HEK293 (cell line): ENCODE data around the gene KCNC1.

Experiments used
- TRIM28 ChIP-seq: IDR thresholded peaks from 2 replicates; pipeline ENCODE4 v1.6.1; 2011; ENCODE audit warnings: low read length, control low read depth, borderline replicate concordance
- ZBTB8A ChIP-seq: fragments of 450-650 bp; formaldehyde crosslinking; IDR thresholded peaks from 2 replicates; pipeline ENCODE4 v1.5.1; 2016; ENCODE audit warnings: missing biosample characterization, missing genetic modification characterization
- ZNF24 ChIP-seq: fragments of 450-650 bp; formaldehyde crosslinking; IDR thresholded peaks from 2 replicates; pipeline ENCODE4 v1.5.1; 2016; ENCODE audit warnings: missing biosample characterization, missing genetic modification characterization
- ZNF623 ChIP-seq: fragments of 450-650 bp; formaldehyde crosslinking; IDR thresholded peaks from 2 replicates; pipeline ENCODE4 v1.5.1; 2016; ENCODE audit warnings: missing biosample characterization, missing genetic modification characterization
- ZNF626 ChIP-seq: fragments of 450-650 bp; sonication (Bioruptor Pico); formaldehyde crosslinking; IDR thresholded peaks from 2 replicates; pipeline ENCODE4 v1.5.1; 2018; ENCODE audit warnings: missing biosample characterization, missing genetic modification characterization, inconsistent platforms
- ZNF707 ChIP-seq: fragments of 450-650 bp; formaldehyde crosslinking; IDR thresholded peaks from 2 replicates; pipeline ENCODE4 v1.5.1; 2016; ENCODE audit warnings: missing biosample characterization, missing genetic modification characterization
- ZNF768 ChIP-seq: fragments of 450-650 bp; formaldehyde crosslinking; IDR thresholded peaks from 2 replicates; pipeline ENCODE4 v1.5.1; 2018; ENCODE audit warnings: missing biosample characterization, mild to moderate bottlenecking, missing genetic modification characterization
- ZNF777 ChIP-seq: fragments of 450-650 bp; formaldehyde crosslinking; IDR thresholded peaks from 2 replicates; pipeline ENCODE4 v1.5.1; 2017; ENCODE audit warnings: missing biosample characterization, missing genetic modification characterization, borderline replicate concordance
- ZNF792 ChIP-seq: fragments of 450-650 bp; formaldehyde crosslinking; IDR thresholded peaks from 2 replicates; pipeline ENCODE4 v1.5.1; 2016; ENCODE audit warnings: missing biosample characterization, missing genetic modification characterization
- ZNF843 ChIP-seq: fragments of 450-650 bp; formaldehyde crosslinking; IDR thresholded peaks from 2 replicates; pipeline ENCODE4 v1.5.1; 2016; ENCODE audit warnings: missing biosample characterization, missing genetic modification characterization
- TF ChIP-seq, protein P1 (sequence below): fragments of 450-650 bp; formaldehyde crosslinking; optimal IDR thresholded peaks from 2 replicates; pipeline ENCODE3; 2016; ENCODE audit warnings: missing biosample characterization, mild to moderate bottlenecking, missing genetic modification characterization
- TF ChIP-seq, protein P2 (sequence below): fragments of 450-650 bp; formaldehyde crosslinking; IDR thresholded peaks from 2 replicates; pipeline ENCODE4 v1.5.1; 2016; ENCODE audit warnings: missing biosample characterization, missing genetic modification characterization
- TF ChIP-seq, protein P3 (sequence below): fragments of 450-650 bp; formaldehyde crosslinking; IDR thresholded peaks from 2 replicates; pipeline ENCODE4 v1.5.1; 2016; ENCODE audit warnings: missing biosample characterization, missing genetic modification characterization
- TF ChIP-seq, protein P4 (sequence below): fragments of 450-650 bp; formaldehyde crosslinking; IDR thresholded peaks from 2 replicates; pipeline ENCODE4 v1.5.1; 2016; ENCODE audit warnings: missing biosample characterization, missing genetic modification characterization, borderline replicate concordance

DNA sequence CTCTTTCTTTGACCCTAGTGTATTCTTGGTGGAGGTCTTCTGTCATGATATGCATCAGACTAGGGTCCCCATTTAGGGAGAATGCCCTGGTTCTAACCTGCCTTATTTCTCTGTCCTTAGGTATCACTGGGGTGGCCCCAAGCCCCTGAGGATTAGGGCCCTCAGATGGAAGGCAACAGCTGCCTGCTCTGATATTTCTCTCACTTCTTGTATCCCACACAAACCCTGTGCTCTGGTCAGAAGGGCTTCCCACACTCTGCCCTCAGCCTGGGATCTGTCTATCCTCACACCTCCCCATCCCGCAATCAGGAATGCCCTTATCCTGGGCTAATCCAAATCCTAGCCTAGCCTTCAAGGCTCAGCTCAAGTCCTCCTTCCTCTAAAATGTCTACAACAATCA lies 75.5 kb downstream of the KCNC1 start:
- TF ChIP-seq, protein P1, sequence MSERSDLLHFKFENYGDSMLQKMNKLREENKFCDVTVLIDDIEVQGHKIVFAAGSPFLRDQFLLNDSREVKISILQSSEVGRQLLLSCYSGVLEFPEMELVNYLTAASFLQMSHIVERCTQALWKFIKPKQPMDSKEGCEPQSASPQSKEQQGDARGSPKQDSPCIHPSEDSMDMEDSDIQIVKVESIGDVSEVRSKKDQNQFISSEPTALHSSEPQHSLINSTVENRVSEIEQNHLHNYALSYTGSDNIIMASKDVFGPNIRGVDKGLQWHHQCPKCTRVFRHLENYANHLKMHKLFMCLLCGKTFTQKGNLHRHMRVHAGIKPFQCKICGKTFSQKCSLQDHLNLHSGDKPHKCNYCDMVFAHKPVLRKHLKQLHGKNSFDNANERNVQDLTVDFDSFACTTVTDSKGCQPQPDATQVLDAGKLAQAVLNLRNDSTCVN (tag by site-specific recombination): no peak
- TF ChIP-seq, protein P2, sequence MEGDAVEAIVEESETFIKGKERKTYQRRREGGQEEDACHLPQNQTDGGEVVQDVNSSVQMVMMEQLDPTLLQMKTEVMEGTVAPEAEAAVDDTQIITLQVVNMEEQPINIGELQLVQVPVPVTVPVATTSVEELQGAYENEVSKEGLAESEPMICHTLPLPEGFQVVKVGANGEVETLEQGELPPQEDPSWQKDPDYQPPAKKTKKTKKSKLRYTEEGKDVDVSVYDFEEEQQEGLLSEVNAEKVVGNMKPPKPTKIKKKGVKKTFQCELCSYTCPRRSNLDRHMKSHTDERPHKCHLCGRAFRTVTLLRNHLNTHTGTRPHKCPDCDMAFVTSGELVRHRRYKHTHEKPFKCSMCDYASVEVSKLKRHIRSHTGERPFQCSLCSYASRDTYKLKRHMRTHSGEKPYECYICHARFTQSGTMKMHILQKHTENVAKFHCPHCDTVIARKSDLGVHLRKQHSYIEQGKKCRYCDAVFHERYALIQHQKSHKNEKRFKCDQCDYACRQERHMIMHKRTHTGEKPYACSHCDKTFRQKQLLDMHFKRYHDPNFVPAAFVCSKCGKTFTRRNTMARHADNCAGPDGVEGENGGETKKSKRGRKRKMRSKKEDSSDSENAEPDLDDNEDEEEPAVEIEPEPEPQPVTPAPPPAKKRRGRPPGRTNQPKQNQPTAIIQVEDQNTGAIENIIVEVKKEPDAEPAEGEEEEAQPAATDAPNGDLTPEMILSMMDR (tag by site-specific recombination): no peak
- no peak for TF ChIP-seq ZNF777 (tag by site-specific recombination)
- no peak for TF ChIP-seq ZNF768 (tag by site-specific recombination)
- TF ChIP-seq ZBTB8A: no peak
- no peak for TF ChIP-seq ZNF707
- TF ChIP-seq, protein P3, sequence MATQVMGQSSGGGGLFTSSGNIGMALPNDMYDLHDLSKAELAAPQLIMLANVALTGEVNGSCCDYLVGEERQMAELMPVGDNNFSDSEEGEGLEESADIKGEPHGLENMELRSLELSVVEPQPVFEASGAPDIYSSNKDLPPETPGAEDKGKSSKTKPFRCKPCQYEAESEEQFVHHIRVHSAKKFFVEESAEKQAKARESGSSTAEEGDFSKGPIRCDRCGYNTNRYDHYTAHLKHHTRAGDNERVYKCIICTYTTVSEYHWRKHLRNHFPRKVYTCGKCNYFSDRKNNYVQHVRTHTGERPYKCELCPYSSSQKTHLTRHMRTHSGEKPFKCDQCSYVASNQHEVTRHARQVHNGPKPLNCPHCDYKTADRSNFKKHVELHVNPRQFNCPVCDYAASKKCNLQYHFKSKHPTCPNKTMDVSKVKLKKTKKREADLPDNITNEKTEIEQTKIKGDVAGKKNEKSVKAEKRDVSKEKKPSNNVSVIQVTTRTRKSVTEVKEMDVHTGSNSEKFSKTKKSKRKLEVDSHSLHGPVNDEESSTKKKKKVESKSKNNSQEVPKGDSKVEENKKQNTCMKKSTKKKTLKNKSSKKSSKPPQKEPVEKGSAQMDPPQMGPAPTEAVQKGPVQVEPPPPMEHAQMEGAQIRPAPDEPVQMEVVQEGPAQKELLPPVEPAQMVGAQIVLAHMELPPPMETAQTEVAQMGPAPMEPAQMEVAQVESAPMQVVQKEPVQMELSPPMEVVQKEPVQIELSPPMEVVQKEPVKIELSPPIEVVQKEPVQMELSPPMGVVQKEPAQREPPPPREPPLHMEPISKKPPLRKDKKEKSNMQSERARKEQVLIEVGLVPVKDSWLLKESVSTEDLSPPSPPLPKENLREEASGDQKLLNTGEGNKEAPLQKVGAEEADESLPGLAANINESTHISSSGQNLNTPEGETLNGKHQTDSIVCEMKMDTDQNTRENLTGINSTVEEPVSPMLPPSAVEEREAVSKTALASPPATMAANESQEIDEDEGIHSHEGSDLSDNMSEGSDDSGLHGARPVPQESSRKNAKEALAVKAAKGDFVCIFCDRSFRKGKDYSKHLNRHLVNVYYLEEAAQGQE (tag by site-specific recombination): no peak
- TF ChIP-seq ZNF626 (tag by site-specific recombination): no peak
- no peak for TF ChIP-seq ZNF843 (tag by site-specific recombination)
- no peak for TF ChIP-seq ZNF623
- TF ChIP-seq ZNF792: no peak
- TF ChIP-seq TRIM28: no peak
- no peak for TF ChIP-seq ZNF24 (tag by site-specific recombination)
- TF ChIP-seq, protein P4, sequence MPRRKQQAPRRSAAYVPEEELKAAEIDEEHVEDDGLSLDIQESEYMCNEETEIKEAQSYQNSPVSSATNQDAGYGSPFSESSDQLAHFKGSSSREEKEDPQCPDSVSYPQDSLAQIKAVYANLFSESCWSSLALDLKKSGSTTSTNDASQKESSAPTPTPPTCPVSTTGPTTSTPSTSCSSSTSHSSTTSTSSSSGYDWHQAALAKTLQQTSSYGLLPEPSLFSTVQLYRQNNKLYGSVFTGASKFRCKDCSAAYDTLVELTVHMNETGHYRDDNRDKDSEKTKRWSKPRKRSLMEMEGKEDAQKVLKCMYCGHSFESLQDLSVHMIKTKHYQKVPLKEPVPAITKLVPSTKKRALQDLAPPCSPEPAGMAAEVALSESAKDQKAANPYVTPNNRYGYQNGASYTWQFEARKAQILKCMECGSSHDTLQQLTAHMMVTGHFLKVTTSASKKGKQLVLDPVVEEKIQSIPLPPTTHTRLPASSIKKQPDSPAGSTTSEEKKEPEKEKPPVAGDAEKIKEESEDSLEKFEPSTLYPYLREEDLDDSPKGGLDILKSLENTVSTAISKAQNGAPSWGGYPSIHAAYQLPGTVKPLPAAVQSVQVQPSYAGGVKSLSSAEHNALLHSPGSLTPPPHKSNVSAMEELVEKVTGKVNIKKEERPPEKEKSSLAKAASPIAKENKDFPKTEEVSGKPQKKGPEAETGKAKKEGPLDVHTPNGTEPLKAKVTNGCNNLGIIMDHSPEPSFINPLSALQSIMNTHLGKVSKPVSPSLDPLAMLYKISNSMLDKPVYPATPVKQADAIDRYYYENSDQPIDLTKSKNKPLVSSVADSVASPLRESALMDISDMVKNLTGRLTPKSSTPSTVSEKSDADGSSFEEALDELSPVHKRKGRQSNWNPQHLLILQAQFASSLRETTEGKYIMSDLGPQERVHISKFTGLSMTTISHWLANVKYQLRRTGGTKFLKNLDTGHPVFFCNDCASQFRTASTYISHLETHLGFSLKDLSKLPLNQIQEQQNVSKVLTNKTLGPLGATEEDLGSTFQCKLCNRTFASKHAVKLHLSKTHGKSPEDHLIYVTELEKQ (tag by site-specific recombination): no peak
